KG1 (cell line): Measurements from ENCODE around the gene GPR39.

Experiments
- DNase-seq: peaks from one replicate; lab custom pipeline; 2025; lab: John Stamatoyannopoulos, UW

GPR39 gene

GRCh38 chr2:132642415-132642814 is 225.8 kb downstream of the GPR39 start:
- no peak for DNase-seq

- DNase-seq: no peak
Observed at GRCh38 chr2:132645176-132645575, 228.6 kb downstream of the GPR39 start.

- no peak for DNase-seq
Observed at GRCh38 chr2:132645722-132646539, 229.3 kb downstream of the GPR39 start.

GRCh38 chr2:132646540-132647108 is 230.0 kb downstream of the GPR39 start:
- no peak for DNase-seq

- DNase-seq: no peak
Observed at GRCh38 chr2:132651115-132652045, 234.8 kb downstream of the GPR39 start.

- DNase-seq: no peak
Observed at GRCh38 chr2:132652474-132652873, 235.9 kb downstream of the GPR39 start.

DNA sequence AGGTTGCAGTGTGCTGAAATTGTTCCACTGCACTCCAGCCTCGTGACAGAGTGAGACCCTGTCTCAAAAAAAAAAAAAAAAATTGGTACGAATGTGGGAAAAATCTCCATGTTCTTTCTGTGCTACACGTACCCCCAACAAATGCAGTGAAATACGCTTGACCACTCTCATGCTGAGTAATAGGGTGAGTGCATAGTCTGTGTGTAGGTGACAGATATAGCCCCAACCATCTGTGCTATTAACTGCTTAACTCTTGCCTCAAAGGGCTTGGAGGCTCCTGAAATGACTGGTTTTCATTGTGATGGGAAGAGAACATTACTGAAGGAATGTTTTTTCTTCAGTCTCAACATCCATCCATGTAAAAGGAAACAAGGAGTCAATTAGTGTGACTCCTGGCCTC is 237.7 kb downstream of the GPR39 start:
- DNase-seq: no peak

DNA sequence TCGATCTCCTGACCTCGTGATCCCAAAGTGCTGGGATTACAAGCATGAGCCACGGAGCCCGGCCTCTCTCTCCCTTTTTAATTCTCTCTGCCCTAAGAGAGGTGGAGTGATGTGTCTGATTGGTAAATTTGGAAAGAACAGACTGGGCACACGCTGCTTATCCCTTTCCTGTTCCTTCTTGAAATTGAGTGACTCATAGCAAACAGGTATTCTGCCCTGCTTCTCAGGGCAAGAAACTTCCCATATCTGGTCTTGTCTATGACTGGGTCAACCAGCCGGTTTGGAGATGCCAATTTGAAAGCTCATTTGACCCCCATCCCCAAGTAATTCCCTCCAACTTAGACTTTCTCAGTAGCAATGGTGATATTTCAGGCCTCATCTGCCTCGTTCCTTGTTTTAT is 238.4 kb downstream of the GPR39 start:
- no peak for DNase-seq

- no peak for DNase-seq
Observed at GRCh38 chr2:132656266-132656975, 239.8 kb downstream of the GPR39 start.

DNA sequence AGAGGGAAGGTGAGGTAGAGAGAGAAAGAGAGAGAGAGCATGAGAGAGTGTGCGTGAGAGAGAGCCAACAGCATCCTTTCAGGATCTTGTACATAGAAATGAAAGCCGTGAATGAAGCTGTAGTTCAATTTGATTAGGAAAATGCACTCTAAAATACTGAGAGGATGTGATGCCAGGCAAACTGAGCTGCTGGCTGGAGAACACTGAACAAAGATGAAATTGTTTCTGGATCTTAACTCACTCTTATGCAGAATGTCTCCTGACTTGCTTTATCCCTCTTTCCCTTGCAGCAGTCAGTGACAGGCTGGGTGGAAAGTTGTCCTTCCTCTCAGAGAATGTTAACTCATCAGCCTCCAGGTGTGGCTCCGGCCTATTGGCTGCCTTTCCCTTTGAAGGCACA is 242.7 kb downstream of the GPR39 start:
- no peak for DNase-seq

GRCh38 chr2:132662732-132663131 is 246.1 kb downstream of the GPR39 start:
- DNase-seq: no peak

GRCh38 chr2:132664096-132664495 is 247.5 kb downstream of the GPR39 start:
- no peak for DNase-seq

GRCh38 chr2:132665401-132666140 is 249.0 kb downstream of the GPR39 start:
- no peak for DNase-seq

- DNase-seq: no peak
Observed at GRCh38 chr2:132667706-132668105, 251.1 kb downstream of the GPR39 start.

- no peak for DNase-seq
Observed at GRCh38 chr2:132668189-132668823, 251.7 kb downstream of the GPR39 start.

DNA sequence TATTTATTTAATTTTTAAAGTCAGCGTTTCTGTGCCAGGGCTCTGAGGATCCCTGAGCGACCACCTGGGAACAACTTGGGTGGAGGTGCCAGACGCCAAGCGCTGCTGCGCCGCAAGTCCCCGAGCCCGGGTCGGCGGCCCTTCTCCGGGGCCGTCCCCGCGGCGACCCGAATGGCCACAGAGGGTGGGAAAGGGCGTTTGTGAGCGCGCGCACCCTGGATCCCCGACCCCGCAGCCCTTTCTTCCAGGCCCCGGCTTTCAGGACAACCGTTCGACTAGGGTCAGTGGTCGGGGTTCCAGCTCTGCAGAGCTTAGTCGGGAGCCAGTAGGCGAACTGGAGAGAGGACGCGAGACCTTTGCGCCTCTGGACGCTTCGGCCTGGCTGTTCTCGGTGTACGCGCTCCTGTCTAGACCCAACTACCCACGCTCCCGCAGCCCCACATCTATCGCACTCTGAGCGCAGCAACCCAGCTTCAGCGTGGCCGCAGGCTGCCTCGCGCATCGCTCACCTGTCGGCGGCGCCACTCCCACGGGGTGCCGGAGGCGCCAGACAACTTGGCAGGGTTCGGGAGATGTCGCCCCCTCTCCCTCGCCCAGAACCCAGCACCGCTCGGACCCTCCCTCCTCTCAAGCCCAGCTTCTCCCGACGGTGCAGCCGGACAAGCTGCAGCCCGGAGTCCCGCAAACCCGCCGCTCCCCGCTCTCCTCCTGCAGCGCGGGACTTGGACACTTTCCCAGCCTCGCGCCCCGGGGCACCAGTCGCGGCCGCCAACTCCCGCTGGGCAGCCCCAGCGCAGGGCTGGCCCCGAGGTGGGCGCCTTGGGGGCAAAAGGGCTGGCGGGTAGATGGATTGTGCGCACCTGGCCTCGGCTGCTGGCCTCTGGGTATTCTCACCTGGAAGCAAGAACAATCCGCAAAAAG is 252.6 kb downstream of the GPR39 start:
- DNase-seq: no peak

DNA sequence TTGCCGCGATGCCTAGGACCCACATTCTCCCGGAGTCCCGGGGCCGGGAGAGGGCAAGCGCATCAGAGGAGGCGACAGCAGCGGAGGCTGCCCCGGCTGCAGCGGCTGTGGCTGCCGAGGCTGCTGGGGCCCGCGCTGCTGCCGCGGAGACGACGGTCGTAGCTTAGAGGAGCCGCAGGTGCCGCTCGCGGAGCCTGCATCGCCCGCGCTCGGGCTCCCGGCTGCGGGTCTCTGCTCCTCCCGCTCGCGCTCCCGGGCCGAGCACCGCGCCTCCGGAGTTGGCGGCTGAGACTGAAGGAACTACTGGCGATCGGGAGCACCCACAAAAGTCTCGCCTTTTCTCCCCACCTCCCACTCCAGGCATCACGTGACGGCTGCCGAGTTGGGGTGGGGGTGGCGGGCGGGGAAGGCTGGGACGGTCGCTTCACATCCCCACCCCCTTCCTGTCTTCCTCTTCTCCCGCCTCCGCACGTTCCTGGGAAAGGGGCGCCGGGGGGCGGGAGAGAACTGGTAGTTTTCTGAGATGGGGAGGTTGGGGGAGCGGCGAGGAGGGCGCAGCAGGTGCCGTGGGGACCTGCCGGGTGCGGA is 253.4 kb downstream of the GPR39 start, which contains the start of gene LYPD1:
Gene LYPD1, minus strand, starts transcription at position 298 of the 588 bp plus-strand sequence. Its CDS starts 273 bp downstream, at position 25.
- DNase-seq: no peak

GRCh38 chr2:132670496-132671150 is 254.0 kb downstream of the GPR39 start:
- DNase-seq: no peak
